IMR-90 (cell line): ENCODE data around the gene RAP1A. TPM values are rescaled to one million over a fixed set of nuclear protein-coding genes. Genes with fewer than 3 reads are reported as not detected.

Experiments
- ATAC-seq: fragments of 200-7000 bp; cut with Tn5 transposase; 2 replicates; pipeline ENCODE4 v1.9.1; 2020; ENCODE audit warnings: low read depth, mild to moderate bottlenecking, moderate library complexity
- BruUV-seq: library from RNA; stranded (reverse); fragments of 400-500 nt; replicated peaks from 2 replicates; lab custom pipeline; 2021; lab: Mats Ljungman, UMichigan
- CTCF ChIA-PET: fragments of 300-600 bp; formaldehyde crosslinking; extraction: SDS; loops from one replicate; lab custom pipeline; 2021; ENCODE audit warnings: antibody characterized with exemption; lab: Yijun Ruan, JAX
- POLR2A ChIA-PET: fragments of 300-600 bp; sonication (Branson Sonifier 250); formaldehyde crosslinking; loops from one replicate; lab custom pipeline; 2022; ENCODE audit warnings: antibody characterized with exemption; ENCODE audit not compliant: unreplicated experiment; lab: Charles Lee
- DNase-seq: peaks from one replicate; pipeline ENCODE4 v3.0.0; 2013
- H2AFZ ChIP-seq: replicated peaks from 2 replicates; pipeline ENCODE3; 2013; ENCODE audit warnings: low read length, mild to moderate bottlenecking; ENCODE audit not compliant: poor library complexity
- H2AK5ac ChIP-seq: 2 replicates; pipeline ENCODE4 v1.6.1; 2013; ENCODE audit warnings: low read depth, low read length, inconsistent platforms
- H2AK9ac ChIP-seq: replicated peaks from 2 replicates; pipeline ENCODE3; 2013; ENCODE audit warnings: mild to moderate bottlenecking, low read depth, low read length, moderate library complexity; ENCODE audit not compliant: poor library complexity
- H2BK120ac ChIP-seq: 2 replicates; pipeline ENCODE4 v1.6.1; 2013; ENCODE audit warnings: low read depth, low read length, inconsistent platforms
- H2BK15ac ChIP-seq: 3 replicates; pipeline ENCODE4 v1.6.1; 2013; ENCODE audit warnings: low read depth, low read length, inconsistent platforms
- H2BK20ac ChIP-seq: 2 replicates; pipeline ENCODE4 v1.6.1; 2013; ENCODE audit warnings: low read depth, mild to moderate bottlenecking, inconsistent platforms, low read length, moderate library complexity
- H2BK5ac ChIP-seq: 2 replicates; pipeline ENCODE4 v1.6.1; 2013; ENCODE audit warnings: mild to moderate bottlenecking, low read depth, low read length, inconsistent platforms; ENCODE audit not compliant: poor library complexity, severe bottlenecking
- H3K14ac ChIP-seq: replicated peaks from 2 replicates; pipeline ENCODE4 v1.6.1; 2013; ENCODE audit warnings: low read depth, low read length, inconsistent platforms
- H3K18ac ChIP-seq: 2 replicates; pipeline ENCODE4 v1.6.1; 2013; ENCODE audit warnings: low read depth, low read length, control low read depth
- H3K23ac ChIP-seq: 2 replicates; pipeline ENCODE4 v1.6.1; 2013; ENCODE audit warnings: low read depth, low read length, inconsistent platforms
- H3K27ac ChIP-seq: 2 replicates; pipeline ENCODE4 v1.5.1; 2013; ENCODE audit warnings: mild to moderate bottlenecking, control low read depth, low read length; ENCODE audit not compliant: insufficient read depth
- H3K27me3 ChIP-seq: 2 replicates; pipeline ENCODE4 v1.6.1; 2013; ENCODE audit warnings: low read length; ENCODE audit not compliant: control insufficient read depth, insufficient read depth
- H3K36me3 ChIP-seq: 2 replicates; pipeline ENCODE4 v1.6.1; 2013; ENCODE audit warnings: low read length, mixed read lengths; ENCODE audit not compliant: control insufficient read depth, insufficient read depth
- H3K4ac ChIP-seq: 2 replicates; pipeline ENCODE4 v1.6.1; 2013; ENCODE audit warnings: low read depth, low read length, inconsistent platforms
- H3K4me1 ChIP-seq: 2 replicates; pipeline ENCODE4 v1.6.1; 2013; ENCODE audit warnings: low read length, mixed read lengths; ENCODE audit not compliant: control insufficient read depth, insufficient read depth
- H3K4me2 ChIP-seq: 2 replicates; pipeline ENCODE4 v1.6.1; 2013; ENCODE audit warnings: low read depth, mild to moderate bottlenecking, control low read depth, low read length, moderate library complexity
- H3K4me3 ChIP-seq: 2 replicates; pipeline ENCODE4 v1.5.1; 2013; ENCODE audit warnings: low read depth, mild to moderate bottlenecking, control low read depth, low read length, moderate library complexity; ENCODE audit not compliant: insufficient read depth
- H3K56ac ChIP-seq: 2 replicates; pipeline ENCODE4 v1.6.1; 2013; ENCODE audit warnings: low read length, inconsistent platforms; ENCODE audit not compliant: insufficient read depth; ENCODE audit errors: extremely low read depth
- H3K79me1 ChIP-seq, 2 experiments: 2 replicates each; pipeline ENCODE4 v1.6.1; 2013; ENCODE audit warnings: low read length in 2 of 2, inconsistent platforms in 1 of 2, low read depth in 1 of 2
- H3K9ac ChIP-seq: 2 replicates; pipeline ENCODE4 v1.6.1; 2013; ENCODE audit warnings: low read depth, low read length, control low read depth
- H3K9me1 ChIP-seq: 2 replicates; pipeline ENCODE4 v1.6.1; 2013; ENCODE audit warnings: low read length, inconsistent platforms; ENCODE audit not compliant: insufficient read depth
- H3K9me3 ChIP-seq: 2 replicates; pipeline ENCODE4 v1.6.1; 2013; ENCODE audit warnings: low read length; ENCODE audit not compliant: control insufficient read depth, insufficient read depth
- H4K20me1 ChIP-seq: 2 replicates; pipeline ENCODE4 v1.6.1; 2013; ENCODE audit warnings: low read length, inconsistent platforms; ENCODE audit not compliant: insufficient read depth
- H4K5ac ChIP-seq: 2 replicates; pipeline ENCODE4 v1.6.1; 2013; ENCODE audit warnings: mild to moderate bottlenecking, low read depth, low read length, control low read depth
- H4K8ac ChIP-seq, 2 experiments: 2 replicates each; pipeline ENCODE4 v1.6.1; 2013; ENCODE audit warnings: low read depth in 2 of 2, low read length in 2 of 2, control low read depth in 1 of 2, inconsistent platforms in 1 of 2
- H4K91ac ChIP-seq: 2 replicates; pipeline ENCODE4 v1.6.1; 2013; ENCODE audit warnings: low read depth, low read length, inconsistent platforms; ENCODE audit not compliant: insufficient read depth
- BHLHE40 ChIP-seq: fragments of 150-350 bp; IDR thresholded peaks from 2 replicates; pipeline ENCODE4 v1.6.1; 2016; ENCODE audit warnings: mild to moderate bottlenecking, low read depth, low read length
- POLR2A ChIP-seq: IDR thresholded peaks from 2 replicates; pipeline ENCODE4 v1.6.1; 2012; ENCODE audit warnings: mild to moderate bottlenecking, low read depth, low read length
- WGBS, 2 experiments: methylation state at CpG; one replicate each; pipeline versions ENCODE4 v1.1.5 to v1.1.7; 2013; ENCODE audit warnings: missing lambda C conversion rate in 2 of 2; ENCODE audit not compliant: insufficient read length in 1 of 2; ENCODE audit errors: extremely low coverage in 2 of 2; 5-methylcytosine and 5-hydroxymethylcytosine counted together
- dilution Hi-C: fragments of 300-500 bp; cut with HindIII; formaldehyde crosslinking; loops from one replicate; pipeline ENCODE4 v1.14.3; 2018; ENCODE audit warnings: low sequenced_read_pairs; ENCODE audit not compliant: unreplicated experiment
- in situ Hi-C: fragments of 300-500 bp; cut with MboI; formaldehyde crosslinking; loops from 3 replicates; pipeline ENCODE4 v1.14.3; 2019; ENCODE audit warnings: low sequenced_read_pairs, inconsistent platforms, mixed read lengths
- intact Hi-C: fragments of 100-400 bp; cut with micrococcal nuclease; formaldehyde crosslinking; loops from 2 replicates; pipeline ENCODE4 v1.10.0; 2022
- polyA plus RNA-seq, 3 experiments: library from polyadenylated mRNA; depleted of rRNA; stranded (reverse); fragments of >200 nt; gene quantifications; 2 replicates each; pipeline ENCODE4 v1.2.3, GENCODE V29; 2012; ENCODE audit warnings: low replicate concordance in 1 of 3
- total RNA-seq: library from RNA; depleted of rRNA; stranded (reverse); fragments of >200 nt; gene quantifications from 2 replicates; pipeline ENCODE4 v1.2.3, GENCODE V29; 2012
- TF ChIP-seq, protein P1 (sequence below): fragments of 150-350 bp; IDR thresholded peaks from 2 replicates; pipeline ENCODE4 v1.6.1; 2017; ENCODE audit warnings: mild to moderate bottlenecking, antibody characterized with exemption, low read length, low read depth

Gene RAP1A
- total and polyA plus RNA-seq, 2 of the 4 experiments (the other 2 are of a cell fraction), result 18.1 to 43.6 TPM

- Histone ChIP-seq H4K8ac (no peak overlapping the region), H2BK5ac (no peak overlapping the region), H2BK15ac (no peak overlapping the region), H3K56ac (no peak overlapping the region), H3K36me3 (no peaks in the 10 kb centered on the region), H3K9me1 (peaks cover 6% of the 10 kb centered on the region; the same call in 1 of the 2 replicates), H3K27ac (no peak overlapping the region), H3K18ac (no peak overlapping the region), H3K9me3 (no peaks in the 10 kb centered on the region), H4K5ac (no peak overlapping the region), H3K14ac (no peak overlapping the region), H3K79me1 (peaks cover 0 to 5% of the 10 kb centered on the region in 2 experiments; a peak in 1 of 4 replicates), H2BK120ac (no peak overlapping the region), H4K91ac (no peak overlapping the region), H2AFZ (peak overlapping the region; percentile 26), H3K4ac (no peak overlapping the region), H3K9ac (no peak overlapping the region), H3K4me2 (no peak overlapping the region), H3K27me3 (no peaks in the 10 kb centered on the region), H3K4me3 (no peak overlapping the region), H2AK9ac (no peak overlapping the region), H3K4me1 (peaks cover 2% of the 10 kb centered on the region), H4K20me1 (no peaks in the 10 kb centered on the region), H2AK5ac (no peak overlapping the region), H2BK20ac (no peak overlapping the region), H3K23ac (no peak overlapping the region)
- TF ChIP-seq POLR2A (no peak), BHLHE40 (no peak)
- TF ChIP-seq, protein P1, sequence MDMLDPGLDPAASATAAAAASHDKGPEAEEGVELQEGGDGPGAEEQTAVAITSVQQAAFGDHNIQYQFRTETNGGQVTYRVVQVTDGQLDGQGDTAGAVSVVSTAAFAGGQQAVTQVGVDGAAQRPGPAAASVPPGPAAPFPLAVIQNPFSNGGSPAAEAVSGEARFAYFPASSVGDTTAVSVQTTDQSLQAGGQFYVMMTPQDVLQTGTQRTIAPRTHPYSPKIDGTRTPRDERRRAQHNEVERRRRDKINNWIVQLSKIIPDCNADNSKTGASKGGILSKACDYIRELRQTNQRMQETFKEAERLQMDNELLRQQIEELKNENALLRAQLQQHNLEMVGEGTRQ, result no peak
- 0% methylated on average over 1 of the region's 2 CpGs; no CpG with 5 or more reads in 1 of the 2 experiments for WGBS, 2 experiments
- POLR2A ChIA-PET, result no interaction called here
- intact Hi-C loops, result no loop called here
- dilution Hi-C loops, result loop anchor here (25.0 kb wide), 1 partner anchor 289 kb away; the partner anchor contains the start of gene C1orf162
- CTCF ChIA-PET, result interaction anchor here (0.6 to 1.3 kb wide), 2 partner anchors 36 to 269 kb away, joined by 3 to 4 read pairs; no protein-coding TSS in a partner anchor
- in situ Hi-C loops, result loop anchor here (5.0 kb wide), 1 partner anchor 34 kb away; no protein-coding TSS in a partner anchor
- BruUV-seq, result no TSS peak
- DNase-seq (no peak), ATAC-seq (no peak)
Measured at GRCh38 chr1:111750856-111751255, 131.3 kb downstream of the RAP1A start.
